Activated CD8-positive, alpha-beta memory T cell treated with anti-CD3 and anti-CD28 coated beads, Interleukin-2, amount 10 ng/mL, durations not matched to agents 7 days and 5 days (primary cell): ENCODE results near the gene TDRD15. TPM values are rescaled to one million over a fixed set of nuclear protein-coding genes. Genes with fewer than 3 reads are reported as not detected.

Source experiments
- ATAC-seq: fragments of 150-1000 bp; cut with Tn5 transposase; one replicate; pipeline ENCODE4 v1.10.0; 2021; ENCODE audit warnings: moderate library complexity
- CTCF ChIA-PET: fragments of 350-600 bp; sonication (Branson Sonifier 250); formaldehyde crosslinking; loops from one replicate; lab custom pipeline; 2021; ENCODE audit warnings: antibody characterized with exemption; lab: Charles Lee
- DNase-seq: peaks from one replicate; pipeline ENCODE4 v3.0.0-alpha.2; 2020
- H3K27ac Mint-ChIP-seq: one replicate; pipeline ENCODE4 v1.8.0; 2021; ENCODE audit warnings: mild to moderate bottlenecking, mixed read lengths
- H3K27me3 Mint-ChIP-seq: one replicate; pipeline ENCODE4 v1.8.0; 2021; ENCODE audit warnings: mixed read lengths
- H3K36me3 Mint-ChIP-seq: one replicate; pipeline ENCODE4 v1.8.0; 2021; ENCODE audit warnings: mild to moderate bottlenecking, mixed read lengths
- H3K4me1 Mint-ChIP-seq: one replicate; pipeline ENCODE4 v1.8.0; 2021; ENCODE audit warnings: mixed read lengths
- H3K4me3 Mint-ChIP-seq: one replicate; pipeline ENCODE4 v1.8.0; 2021; ENCODE audit warnings: mild to moderate bottlenecking, moderate library complexity, mixed read lengths
- H3K9me3 Mint-ChIP-seq: one replicate; pipeline ENCODE4 v1.8.0; 2022; ENCODE audit warnings: low read depth, mixed read lengths
- total RNA-seq, 2 experiments: library from RNA; stranded (reverse); gene quantifications; one replicate each; pipeline ENCODE4 v1.2.3, GENCODE V29; 2021

TDRD15 gene
- total RNA-seq, 2 experiments from 2014 or later = not detected

GRCh38 chr2:21161832-21162614 is 38.3 kb downstream of the TDRD15 start:
- Mint-ChIP-seq H3K27me3 (no peaks in the 10 kb centered on the region), H3K36me3 (no peaks in the 10 kb centered on the region), H3K9me3 (peaks cover 2% of the 10 kb centered on the region), H3K4me1 (no peaks in the 10 kb centered on the region), H3K4me3 (no peak overlapping the region), H3K27ac (no peak overlapping the region)
- no peak for DNase-seq
- CTCF ChIA-PET = interaction anchor here (1.0 kb wide), 1 partner anchor 119 kb away, joined by 3 read pairs; no protein-coding TSS in a partner anchor
- ATAC-seq = no peak

DNA sequence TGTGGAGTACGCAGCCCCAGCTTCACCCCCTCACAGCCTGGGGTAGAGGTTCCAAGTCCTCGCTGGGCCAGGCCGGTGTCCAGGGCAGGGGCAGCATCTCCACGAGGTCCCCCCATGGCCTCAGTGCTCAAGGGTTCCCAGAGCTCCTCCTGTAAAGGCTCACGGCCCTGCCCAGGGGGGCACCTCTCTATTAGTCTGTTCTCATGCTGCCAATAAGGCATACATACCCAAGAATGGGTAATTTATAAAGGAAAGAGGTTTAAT is 38.8 kb downstream of the TDRD15 start:
- no peak overlapping the region for H3K27ac Mint-ChIP-seq
- no peaks in the 10 kb centered on the region for H3K36me3 Mint-ChIP-seq
- no peak for ATAC-seq
- no peak overlapping the region for H3K4me3 Mint-ChIP-seq
- no peak for DNase-seq
- no peaks in the 10 kb centered on the region for H3K4me1 Mint-ChIP-seq
- CTCF ChIA-PET = no interaction called here
- no peaks in the 10 kb centered on the region for H3K27me3 Mint-ChIP-seq
- peaks cover 2% of the 10 kb centered on the region for H3K9me3 Mint-ChIP-seq

- no peak for DNase-seq
- Mint-ChIP-seq H3K4me3 (no peak overlapping the region), H3K36me3 (no peaks in the 10 kb centered on the region), H3K9me3 (peaks cover 2% of the 10 kb centered on the region), H3K4me1 (no peaks in the 10 kb centered on the region), H3K27me3 (no peaks in the 10 kb centered on the region), H3K27ac (no peak overlapping the region)
- CTCF ChIA-PET = no interaction called here
- no peak for ATAC-seq
Observed at GRCh38 chr2:21163213-21163612, 39.4 kb downstream of the TDRD15 start.

DNA sequence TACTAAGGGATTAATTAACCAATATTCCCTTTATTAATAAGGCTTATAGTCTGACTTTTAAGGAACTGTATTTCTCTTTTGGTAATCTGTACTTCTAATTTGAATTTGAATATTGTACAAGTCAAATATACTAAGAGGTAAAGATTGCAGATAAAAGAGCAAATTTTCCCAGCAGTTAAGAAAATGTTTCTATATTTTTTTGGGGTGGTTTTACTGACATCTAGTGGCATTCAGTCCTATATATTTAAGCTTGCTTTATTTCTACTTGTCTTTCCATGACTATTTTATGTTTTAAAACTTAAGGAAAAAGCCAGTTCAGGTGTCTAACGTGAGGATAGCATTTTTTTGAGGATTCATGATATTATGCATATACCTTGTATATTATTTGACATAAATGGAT is 41.6 kb downstream of the TDRD15 start:
- Mint-ChIP-seq H3K27ac (no peak overlapping the region), H3K4me3 (no peak overlapping the region), H3K4me1 (no peaks in the 10 kb centered on the region), H3K36me3 (no peaks in the 10 kb centered on the region), H3K27me3 (no peaks in the 10 kb centered on the region), H3K9me3 (no peaks in the 10 kb centered on the region)
- CTCF ChIA-PET = no interaction called here
- no peak for ATAC-seq
- DNase-seq = no peak

DNA sequence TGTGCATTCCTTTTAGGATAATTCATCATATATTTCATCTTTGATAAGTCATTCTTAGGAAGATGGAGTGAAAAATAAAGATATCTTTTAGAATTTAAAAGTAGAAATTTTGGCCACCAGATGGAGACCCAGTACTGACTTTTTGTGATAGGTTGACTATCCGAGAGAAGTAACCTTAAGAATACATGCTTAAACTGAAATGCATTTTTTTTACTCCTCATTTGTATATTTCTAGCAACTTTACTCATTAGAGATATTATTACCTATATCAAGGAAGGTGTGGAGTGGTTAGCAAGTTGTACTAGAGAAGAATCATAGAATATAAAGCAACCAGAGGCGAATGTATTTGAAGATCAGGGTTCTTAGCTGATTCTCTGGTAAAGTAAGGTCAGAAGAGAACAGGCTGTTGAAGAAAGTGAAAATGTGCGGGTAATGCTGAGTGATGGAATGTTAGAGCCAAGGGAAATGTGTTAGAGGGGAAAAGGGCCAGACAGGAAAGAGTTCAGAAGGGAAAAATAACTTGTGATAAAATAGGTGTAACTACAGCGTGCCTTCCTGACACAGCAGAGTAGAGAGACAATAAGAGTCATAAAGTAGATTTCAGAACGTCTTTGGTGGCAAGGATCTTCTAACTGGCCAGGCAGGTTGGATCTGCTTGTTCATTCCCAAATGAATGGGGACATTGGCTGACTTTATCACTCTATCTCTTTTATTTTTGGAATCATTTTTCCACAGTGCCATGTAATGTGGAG is 52.3 kb downstream of the TDRD15 start:
- CTCF ChIA-PET = no interaction called here
- no peak overlapping the region for H3K4me3 Mint-ChIP-seq

DNA sequence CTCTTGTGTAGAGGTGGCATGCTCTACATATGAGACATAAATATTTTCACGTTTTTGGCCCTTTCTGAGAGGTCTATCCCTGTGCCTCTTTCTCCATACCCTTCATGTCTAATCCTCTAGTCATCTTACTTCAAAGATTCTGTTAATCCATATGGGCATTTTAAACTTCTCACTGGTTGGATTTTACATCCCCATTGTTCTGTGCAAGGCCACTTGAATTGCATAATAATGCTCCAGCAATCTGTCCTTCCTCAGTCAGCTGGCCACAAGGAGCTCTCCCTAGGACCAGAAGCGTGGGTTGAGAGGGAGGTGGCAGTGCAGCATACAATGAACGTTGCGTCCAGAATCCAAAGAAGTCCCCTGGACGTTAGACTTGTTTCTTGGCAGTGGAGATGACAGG is 58.2 kb downstream of the TDRD15 start:
- CTCF ChIA-PET = no interaction called here
- ATAC-seq (no peak), DNase-seq (no peak)
- H3K4me3 Mint-ChIP-seq = no peak overlapping the region
- H3K27me3 Mint-ChIP-seq = no peaks in the 10 kb centered on the region
- H3K36me3 Mint-ChIP-seq = no peaks in the 10 kb centered on the region
- H3K27ac Mint-ChIP-seq = no peak overlapping the region
- no peaks in the 10 kb centered on the region for H3K9me3 Mint-ChIP-seq
- no peaks in the 10 kb centered on the region for H3K4me1 Mint-ChIP-seq

More for the DNA sequence above, 52.3 kb downstream of the TDRD15 start:
- no peak for ATAC-seq
- no peak overlapping the region for H3K27ac Mint-ChIP-seq
- no peaks in the 10 kb centered on the region for H3K27me3 Mint-ChIP-seq
- DNase-seq = no peak
- no peaks in the 10 kb centered on the region for H3K4me1 Mint-ChIP-seq
- H3K9me3 Mint-ChIP-seq = peaks cover 2% of the 10 kb centered on the region
- H3K36me3 Mint-ChIP-seq = no peaks in the 10 kb centered on the region

DNA sequence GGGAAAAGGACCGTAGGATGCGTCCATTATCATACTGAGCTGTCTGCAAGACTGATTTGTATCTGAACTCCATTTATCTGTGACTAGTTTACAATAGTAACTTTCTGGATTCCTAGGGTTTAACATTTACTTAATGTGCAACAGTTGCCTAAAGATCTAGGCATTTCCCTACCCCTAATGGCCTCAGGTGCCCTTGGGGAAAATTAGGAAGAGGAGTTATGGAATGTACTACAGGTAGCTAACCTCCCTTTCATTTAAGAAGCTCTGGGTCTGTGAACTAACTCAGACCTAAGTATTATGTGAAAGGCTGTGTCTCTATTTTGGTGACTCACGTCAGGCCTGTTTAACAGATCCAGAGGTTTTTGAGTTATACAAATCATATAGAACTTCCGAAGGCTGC is 59.5 kb downstream of the TDRD15 start:
- H3K27me3 Mint-ChIP-seq = no peaks in the 10 kb centered on the region

GRCh38 chr2:21183726-21184125 is 60.0 kb downstream of the TDRD15 start:
- no peaks in the 10 kb centered on the region for H3K36me3 Mint-ChIP-seq
- no peak for DNase-seq
- no peaks in the 10 kb centered on the region for H3K4me1 Mint-ChIP-seq
- ATAC-seq = no peak
- H3K9me3 Mint-ChIP-seq = no peaks in the 10 kb centered on the region
- CTCF ChIA-PET = no interaction called here
- no peak overlapping the region for H3K4me3 Mint-ChIP-seq
- no peak overlapping the region for H3K27ac Mint-ChIP-seq
- H3K27me3 Mint-ChIP-seq = no peaks in the 10 kb centered on the region

More for the DNA sequence above, 59.5 kb downstream of the TDRD15 start:
- H3K4me1 Mint-ChIP-seq = no peaks in the 10 kb centered on the region
- DNase-seq (no peak), ATAC-seq (no peak)
- no peak overlapping the region for H3K4me3 Mint-ChIP-seq
- CTCF ChIA-PET = no interaction called here
- H3K36me3 Mint-ChIP-seq = no peaks in the 10 kb centered on the region
- no peaks in the 10 kb centered on the region for H3K9me3 Mint-ChIP-seq
- no peak overlapping the region for H3K27ac Mint-ChIP-seq

- H3K9me3 Mint-ChIP-seq = no peaks in the 10 kb centered on the region
- H3K27ac Mint-ChIP-seq = no peak overlapping the region
- H3K4me1 Mint-ChIP-seq = no peaks in the 10 kb centered on the region
- ATAC-seq (no peak), DNase-seq (no peak)
- no peaks in the 10 kb centered on the region for H3K36me3 Mint-ChIP-seq
- CTCF ChIA-PET = no interaction called here
- no peaks in the 10 kb centered on the region for H3K27me3 Mint-ChIP-seq
- H3K4me3 Mint-ChIP-seq = no peak overlapping the region
Observed at GRCh38 chr2:21191535-21191934, 67.8 kb downstream of the TDRD15 start.

Other genes starting within 250 kb of the TDRD15 start
- gene APOB, start 79.9 kb upstream of the TDRD15 start, total RNA-seq = not detected